HepG2 (cell line): ENCODE data around the gene PHF23. TPM values are rescaled to one million over a fixed set of nuclear protein-coding genes. Genes with fewer than 3 reads are reported as not detected.
A peak's percentile ranks its signal among the peaks of the same experiment; 100 is the strongest.

Experiments
- FOXO4 ChIP-seq: sonication (generic); formaldehyde crosslinking; conservative IDR thresholded peaks from 2 replicates; pipeline ENCODE4 v1.8.1; 2023; ENCODE audit warnings: missing genetic modification reagents
- HOXA3 ChIP-seq: sonication (generic); formaldehyde crosslinking; IDR thresholded peaks from 2 replicates; pipeline ENCODE4 v1.5.0; 2020; ENCODE audit warnings: missing genetic modification reagents
- SIX1 ChIP-seq: sonication (generic); formaldehyde crosslinking; IDR thresholded peaks from 2 replicates; pipeline ENCODE4 v1.4.0; 2020; ENCODE audit warnings: missing genetic modification reagents, borderline replicate concordance
- SNAPC4 ChIP-seq: sonication (generic); formaldehyde crosslinking; IDR thresholded peaks from 2 replicates; pipeline ENCODE4 v1.4.0; 2020; ENCODE audit warnings: mild to moderate bottlenecking, missing genetic modification reagents
- STAG1 ChIP-seq: sonication (generic); formaldehyde crosslinking; IDR thresholded peaks from 2 replicates; pipeline ENCODE4 v1.4.0; 2020; ENCODE audit warnings: missing genetic modification reagents
- TFDP2 ChIP-seq: sonication (generic); formaldehyde crosslinking; IDR thresholded peaks from 2 replicates; pipeline ENCODE4 v1.4.0; 2020; ENCODE audit warnings: missing genetic modification reagents
- YEATS2 ChIP-seq: sonication (generic); formaldehyde crosslinking; IDR thresholded peaks from 2 replicates; pipeline ENCODE4 v1.4.0; 2020; ENCODE audit warnings: missing genetic modification reagents, borderline replicate concordance
- ZBTB38 ChIP-seq: sonication (generic); formaldehyde crosslinking; IDR thresholded peaks from 2 replicates; pipeline ENCODE4 v1.5.1; 2020; ENCODE audit warnings: mild to moderate bottlenecking, missing genetic modification reagents
- ZC3H13 ChIP-seq: sonication (generic); formaldehyde crosslinking; IDR thresholded peaks from 2 replicates; pipeline ENCODE4 v1.8.1; 2023; ENCODE audit warnings: mild to moderate bottlenecking, missing genetic modification reagents, moderate library complexity
- ZFX ChIP-seq: sonication (generic); formaldehyde crosslinking; IDR thresholded peaks from 2 replicates; pipeline ENCODE4 v1.4.0; 2020; ENCODE audit warnings: mild to moderate bottlenecking, low read depth, missing genetic modification reagents, moderate library complexity
- ZGPAT ChIP-seq: IDR thresholded peaks from 2 replicates; pipeline ENCODE4 v1.6.1; 2016; ENCODE audit warnings: mild to moderate bottlenecking
- ZNF232 ChIP-seq: sonication (generic); formaldehyde crosslinking; IDR thresholded peaks from 2 replicates; pipeline ENCODE4 v1.4.0; 2020; ENCODE audit warnings: missing genetic modification reagents, borderline replicate concordance
- ZNF570 ChIP-seq: sonication (generic); formaldehyde crosslinking; IDR thresholded peaks from 2 replicates; pipeline ENCODE4 v1.4.0; 2020; ENCODE audit warnings: mild to moderate bottlenecking, missing genetic modification reagents, borderline replicate concordance
- ZNF614 ChIP-seq: IDR thresholded peaks from 2 replicates; pipeline ENCODE4 v1.6.1; 2018; ENCODE audit warnings: missing biosample characterization, missing genetic modification reagents, inconsistent platforms, borderline replicate concordance
- ZNF740 ChIP-seq: sonication (generic); formaldehyde crosslinking; IDR thresholded peaks from 2 replicates; pipeline ENCODE4 v1.4.0; 2020; ENCODE audit warnings: missing genetic modification reagents
- polyA plus RNA-seq, 8 experiments: library from polyadenylated mRNA; depleted of rRNA in 3 of 8; stranded (reverse) in 7 of 8; unstranded in 1 of 8; fragments of >200 nt; fragmentation: Illumina TruSeq in 4 of 8; extraction: Trizol in 4 of 8; gene quantifications; 2 replicates each; pipeline versions ENCODE4 v1.2.1 to v1.2.3, GENCODE V29; 2011 to 2016; ENCODE audit warnings: low read depth in 4 of 8, missing spikeins in 1 of 8, mixed read lengths in 1 of 8; ENCODE audit not compliant: insufficient read depth in 1 of 8
- total RNA-seq, 5 experiments: library from RNA; depleted of rRNA; stranded (reverse); fragments of >200 nt; fragmentation: Illumina TruSeq; extraction: Trizol; gene quantifications; 2 replicates each; pipeline ENCODE4 v1.2.3, GENCODE V29; 2016; ENCODE audit warnings: low read depth in 1 of 5

Gene PHF23
- total and polyA plus RNA-seq, 2 of the 13 experiments (the other 11 are each of a cell fraction or from before 2014, with no cell fraction given): 27.6 to 33.2 TPM

- TF ChIP-seq ZNF614 (CRISPR knock-in tag) (0 out of 2 replicates have a peak, but pooled peaks have one; percentile 20), SNAPC4 (CRISPR knock-in tag) (peak; percentile 78), TFDP2 (0 out of 2 replicates have a peak, but pooled peaks have one; percentile 17), FOXO4 (CRISPR knock-in tag) (no peak), HOXA3 (0 out of 2 replicates have a peak, but pooled peaks have one; percentile 29), ZC3H13 (CRISPR knock-in tag) (no peak), YEATS2 (CRISPR knock-in tag) (0 out of 2 replicates have a peak, but pooled peaks have one; percentile 3), ZGPAT (peak; percentile 29; the same call in 1 of the 2 replicates), ZNF570 (CRISPR knock-in tag) (no peak), ZFX (CRISPR knock-in tag) (peak; percentile 23; the same call in 1 of the 2 replicates), SIX1 (CRISPR knock-in tag) (peak; percentile 87; the same call in 1 of the 2 replicates), ZBTB38 (CRISPR knock-in tag) (0 out of 2 replicates have a peak, but pooled peaks have one; percentile 20), ZNF740 (peak; percentile 72; the same call in 1 of the 2 replicates), ZNF232 (CRISPR knock-in tag) (no peak), STAG1 (no peak)
- TF ChIP-seq, all 625 proteins: peak for 76
Measured at GRCh38 chr17:7281953-7282751, 42.9 kb upstream of the PHF23 start (continued).
